GM19351 (cell line): ENCODE data around the gene PDE4D.
"Not testable (repeated sequence)": the region's sequence is repeated elsewhere in the genome, so short reads cannot be mapped to it uniquely, and the experiment has no call there.

Experiments used
- ATAC-seq: cut with Tn5 transposase; IDR thresholded peaks from one replicate; pipeline ENCODE4 v1.9.1; 2021; ENCODE audit warnings: mild to moderate bottlenecking, moderate library complexity; ENCODE audit not compliant: unreplicated experiment

The PDE4D gene

DNA sequence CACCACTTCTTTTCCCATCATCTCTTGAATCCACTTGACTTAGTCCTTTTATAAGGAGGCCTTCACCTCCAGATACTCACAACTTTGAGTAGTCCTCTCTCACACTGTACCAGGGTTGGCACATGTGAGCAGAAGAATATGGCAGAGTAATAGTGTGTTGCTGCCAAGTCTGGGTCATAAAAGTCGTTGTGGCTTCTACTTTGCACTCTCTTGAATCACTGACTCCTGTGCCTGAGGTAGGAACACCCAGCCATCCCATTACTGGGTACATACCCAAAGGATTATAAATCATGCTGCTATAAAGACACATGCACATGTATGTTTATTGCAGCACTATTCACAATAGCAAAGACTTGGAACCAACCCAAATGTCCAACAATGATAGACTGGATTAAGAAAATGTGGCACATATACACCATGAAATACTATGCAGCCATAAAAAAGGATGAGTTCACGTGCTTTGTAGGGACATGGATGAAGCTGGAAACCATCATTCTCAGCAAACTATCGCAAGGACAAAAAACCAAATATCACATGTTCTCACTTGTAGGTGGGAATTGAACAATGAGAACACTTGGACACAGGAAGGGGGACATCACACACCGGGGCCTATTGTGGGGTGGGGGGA is 145.4 kb downstream of the PDE4D start:
- ATAC-seq = not testable (repeated sequence)

GRCh38 chr5:59746241-59746765 is 147.2 kb downstream of the PDE4D start:
- no peak for ATAC-seq

- no peak for ATAC-seq
Observed at GRCh38 chr5:59745415-59745863, 148.1 kb downstream of the PDE4D start.

- no peak for ATAC-seq
Observed at GRCh38 chr5:59744531-59744992, 149.0 kb downstream of the PDE4D start.

GRCh38 chr5:59741599-59741998 is 151.9 kb downstream of the PDE4D start:
- no peak for ATAC-seq

DNA sequence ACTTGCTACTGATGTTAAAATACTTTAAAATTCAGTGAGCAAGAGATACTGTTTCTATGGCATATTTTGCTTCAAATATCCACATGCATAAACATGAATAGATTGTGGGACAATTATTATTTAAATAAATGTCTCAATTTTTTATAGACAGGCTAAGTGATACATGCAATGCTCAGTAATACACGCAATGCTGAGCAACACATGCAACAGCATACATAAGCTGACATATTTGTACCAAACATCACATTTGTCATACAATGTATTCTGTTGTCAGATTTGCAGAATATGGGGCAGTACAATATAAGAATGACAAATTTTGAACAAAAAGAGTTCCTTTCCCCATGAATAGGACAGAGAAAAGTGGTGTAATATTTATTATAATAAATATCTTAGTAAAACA is 155.5 kb downstream of the PDE4D start:
- no peak for ATAC-seq

DNA sequence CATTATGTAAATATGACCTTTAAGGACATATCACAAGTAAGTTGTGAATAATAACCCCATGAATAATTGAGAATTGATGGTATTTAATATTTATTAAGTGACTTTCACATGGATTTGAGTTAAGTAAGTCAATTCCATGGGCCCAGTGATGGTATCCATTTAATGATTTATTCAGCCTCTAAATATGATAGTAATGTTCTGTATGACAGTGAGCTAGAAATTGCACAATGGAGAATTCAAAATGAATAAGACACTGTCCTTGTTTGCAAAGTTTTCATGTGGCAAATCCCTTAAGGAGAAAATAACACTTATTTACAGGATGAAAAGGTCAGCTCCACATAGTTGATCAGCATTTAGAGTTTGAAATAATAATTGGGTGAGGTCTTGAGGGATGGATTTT is 160.7 kb downstream of the PDE4D start:
- ATAC-seq = no peak

DNA sequence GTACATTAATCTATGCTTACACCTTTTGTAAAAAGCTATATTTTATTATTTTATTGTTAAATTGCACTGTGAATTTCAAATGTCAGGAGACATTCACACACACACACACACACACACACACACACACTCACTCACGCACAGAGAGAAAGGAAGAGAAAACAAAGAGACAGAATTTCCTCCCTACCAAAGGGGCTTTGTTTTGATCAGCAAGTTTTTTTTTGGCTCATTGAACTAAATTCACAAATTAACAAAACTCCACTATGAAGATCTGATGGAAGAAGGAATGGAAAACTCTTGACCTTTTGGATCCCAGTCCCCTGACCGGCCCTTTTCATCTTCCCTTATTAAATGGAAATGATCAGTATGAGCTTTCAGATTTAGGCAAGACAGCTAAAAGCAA is 161.2 kb downstream of the PDE4D start:
- no peak for ATAC-seq

GRCh38 chr5:59731809-59732208 is 161.7 kb downstream of the PDE4D start:
- ATAC-seq = no peak

DNA sequence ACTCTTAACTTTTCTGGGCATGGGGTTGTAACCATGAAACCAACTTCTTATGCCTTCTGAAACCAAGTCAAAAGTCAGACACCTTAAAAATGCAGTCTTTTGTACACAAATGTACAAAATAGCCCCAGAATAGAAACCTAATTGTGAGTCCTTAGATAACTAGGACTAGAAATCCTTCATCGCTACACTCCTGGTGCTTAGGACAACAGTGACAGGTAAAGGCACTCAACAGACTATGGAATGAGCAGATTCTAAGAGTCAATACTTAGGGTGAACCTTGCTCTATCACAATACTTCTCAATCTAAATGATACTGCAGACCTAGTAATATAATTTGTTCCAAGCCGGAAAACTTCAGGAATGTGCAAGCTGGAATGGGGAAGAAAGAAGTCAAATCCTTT is 163.7 kb downstream of the PDE4D start:
- no peak for ATAC-seq

GRCh38 chr5:59729357-59729756 is 164.2 kb downstream of the PDE4D start:
- ATAC-seq = no peak

- no peak for ATAC-seq
Observed at GRCh38 chr5:59728356-59728755, 165.2 kb downstream of the PDE4D start.

GRCh38 chr5:59727186-59727585 is 166.3 kb downstream of the PDE4D start:
- ATAC-seq = no peak

GRCh38 chr5:59725392-59725767 is 168.1 kb downstream of the PDE4D start:
- ATAC-seq = no peak

DNA sequence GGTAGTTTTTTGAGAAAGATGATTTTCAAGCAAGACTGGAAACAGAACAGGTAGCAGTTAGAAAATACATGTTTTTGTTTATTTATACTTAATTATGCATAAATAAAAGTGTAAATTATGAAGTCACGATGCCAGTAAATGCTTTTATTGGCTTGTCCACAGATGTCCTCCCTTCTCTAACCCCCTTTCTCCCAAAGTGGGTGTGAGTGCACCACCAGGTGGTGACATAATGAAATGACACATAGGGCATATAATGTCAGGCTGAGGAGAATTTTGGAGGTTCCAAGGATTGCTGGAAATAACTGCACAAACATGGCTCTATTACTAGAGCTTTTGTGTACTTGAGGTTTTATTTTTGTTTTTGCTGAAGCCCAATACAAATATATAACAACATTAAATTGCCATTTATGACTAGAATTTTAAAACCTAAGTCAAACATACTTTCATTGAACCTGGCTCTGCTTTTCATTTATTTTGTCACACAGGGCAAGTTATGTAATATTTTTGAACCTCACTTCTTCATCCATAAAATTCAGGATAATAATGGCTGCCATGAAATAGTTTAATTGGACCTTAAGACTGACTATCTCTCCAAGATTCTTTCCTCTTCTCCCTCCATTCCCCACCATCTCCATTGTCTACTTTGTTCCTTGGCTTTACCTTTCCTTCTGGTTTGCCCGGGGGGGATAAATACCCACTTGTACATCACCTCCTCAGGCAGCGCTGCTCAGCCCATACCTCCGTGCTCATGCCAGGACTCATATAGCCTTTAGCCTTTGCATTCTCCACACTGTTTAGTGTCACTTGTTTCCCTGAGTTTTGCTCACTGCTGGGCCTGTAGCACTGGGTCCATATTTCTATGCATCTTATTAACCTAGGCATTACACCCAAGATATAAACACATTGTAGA is 168.8 kb downstream of the PDE4D start:
- ATAC-seq = peak; percentile 69

DNA sequence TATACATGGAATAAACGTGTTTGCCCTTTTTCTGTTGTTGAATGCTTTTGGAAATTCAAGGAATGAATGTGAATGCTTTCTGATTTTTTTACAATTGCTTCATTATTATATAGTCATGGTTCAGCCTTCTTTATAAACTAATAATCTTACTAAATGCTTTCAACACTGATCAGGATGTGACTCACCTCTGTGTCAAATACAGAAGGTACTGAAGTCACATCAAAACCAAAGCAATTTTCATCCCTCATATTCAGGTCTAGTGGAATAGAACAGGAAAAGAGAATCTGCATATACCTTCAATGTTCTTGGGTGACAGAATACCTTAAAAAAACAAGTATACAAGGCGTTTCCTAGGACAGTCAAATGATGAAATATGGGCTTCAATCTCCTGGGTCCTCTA is 170.7 kb downstream of the PDE4D start:
- ATAC-seq = no peak

- ATAC-seq = no peak
Observed at GRCh38 chr5:59721741-59722140, 171.8 kb downstream of the PDE4D start.

- ATAC-seq = no peak
Observed at GRCh38 chr5:59720063-59720462, 173.5 kb downstream of the PDE4D start.

- ATAC-seq = no peak
Observed at GRCh38 chr5:59716966-59717500, 176.5 kb downstream of the PDE4D start.

DNA sequence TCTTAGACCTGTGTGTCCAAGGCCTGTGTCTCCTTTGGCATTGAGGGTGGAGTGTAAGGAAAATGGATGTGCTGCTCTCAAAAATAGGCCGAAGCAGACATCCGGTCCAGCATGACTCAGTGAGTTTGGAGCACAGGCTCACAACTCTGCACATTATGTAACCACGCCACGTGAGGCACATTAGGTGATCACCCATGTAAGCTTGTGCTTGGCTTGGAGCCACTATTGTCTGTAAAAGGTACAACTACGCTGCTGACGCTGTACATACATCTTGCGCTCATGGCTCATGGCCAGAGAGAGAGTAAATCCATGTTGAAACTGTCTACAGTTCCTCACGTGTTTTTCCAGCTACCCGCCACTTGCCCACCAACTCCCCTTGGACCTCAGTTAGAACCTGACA is 177.5 kb downstream of the PDE4D start:
- ATAC-seq = no peak

DNA sequence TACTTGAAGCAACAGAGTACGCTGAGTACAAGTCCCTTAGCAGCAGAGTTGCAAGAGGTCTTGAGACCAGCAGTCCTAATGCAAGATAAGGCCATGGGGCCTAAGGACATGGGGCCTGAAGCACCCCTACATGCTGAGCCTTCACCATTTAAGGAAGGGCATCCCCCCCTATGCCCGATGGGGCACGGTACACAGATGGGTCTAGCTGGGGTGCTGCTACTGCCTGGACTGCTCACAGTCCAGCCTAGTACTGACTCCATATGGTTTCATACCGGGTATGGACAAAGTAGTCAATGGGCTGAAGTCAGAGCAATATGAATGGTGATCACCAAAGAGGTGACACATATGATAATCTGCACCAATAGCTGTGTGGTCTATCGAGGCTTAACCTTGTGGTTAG is 178.3 kb downstream of the PDE4D start:
- no peak for ATAC-seq

DNA sequence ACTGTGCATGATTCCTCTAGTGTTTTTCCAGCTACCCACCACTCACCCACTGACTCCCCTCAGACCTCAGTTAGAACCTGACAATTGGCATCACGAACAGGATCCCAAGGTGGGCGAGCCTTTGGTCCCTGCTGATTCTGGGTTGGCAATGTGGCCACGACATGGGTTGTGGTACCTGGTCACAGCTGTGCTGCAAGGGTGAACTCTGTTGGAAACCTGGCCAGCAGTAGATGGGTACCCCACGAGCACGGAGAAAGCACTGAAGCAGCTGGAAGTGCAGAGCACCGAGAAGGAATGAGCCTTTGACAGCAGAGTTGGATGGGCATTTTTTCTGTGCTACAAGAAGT is 180.1 kb downstream of the PDE4D start:
- ATAC-seq = no peak
